ENCODE data around the gene NCKAP5. TPM values are rescaled to one million over a fixed set of nuclear protein-coding genes. Genes with fewer than 3 reads are reported as not detected.
A peak's percentile ranks its signal among the peaks of the same experiment; 100 is the strongest.

Gene NCKAP5
- total RNA-seq, 1 donor from 2014 or later, result 27.9 TPM

GRCh38 chr2:133362061-133362476 lies 206.2 kb downstream of the NCKAP5 start:
- Mint-ChIP-seq H3K27ac (ENCODE audit: unreplicated experiment) (peak overlapping the region; percentile 93), H3K27me3 (ENCODE audit: low read depth) (no peaks in the 10 kb centered on the region), H3K36me3 (ENCODE audit: low read depth) (no peaks in the 10 kb centered on the region), H3K4me1 (peaks cover 50% of the 10 kb centered on the region), H3K4me3 (peak overlapping the region; percentile 1), H3K9me3 (no peaks in the 10 kb centered on the region)
- DNase-seq (ENCODE audit: low read depth, low spot score), result no peak
- TF ChIP-seq CTCF (conservative IDR thresholded peaks at IDR 0.05), result no peak

GRCh38 chr2:133360882-133361281 lies 207.4 kb downstream of the NCKAP5 start:
- peaks cover 46% of the 10 kb centered on the region for H3K4me1 Mint-ChIP-seq
- DNase-seq (ENCODE audit: low read depth, low spot score), result no peak
- peak overlapping the region; percentile 10 for H3K27ac Mint-ChIP-seq (ENCODE audit: unreplicated experiment)
- H3K27me3 Mint-ChIP-seq (ENCODE audit: low read depth), result no peaks in the 10 kb centered on the region
- no peaks in the 10 kb centered on the region for H3K36me3 Mint-ChIP-seq (ENCODE audit: low read depth)
- no peaks in the 10 kb centered on the region for H3K9me3 Mint-ChIP-seq
- H3K4me3 Mint-ChIP-seq, result no peak overlapping the region
- no peak for TF ChIP-seq CTCF (conservative IDR thresholded peaks at IDR 0.05)

GRCh38 chr2:133360190-133360589 lies 208.1 kb downstream of the NCKAP5 start:
- no peak for DNase-seq (ENCODE audit: low read depth, low spot score)
- no peaks in the 10 kb centered on the region for H3K27me3 Mint-ChIP-seq (ENCODE audit: low read depth)
- H3K36me3 Mint-ChIP-seq (ENCODE audit: low read depth), result no peaks in the 10 kb centered on the region
- no peak overlapping the region for H3K4me3 Mint-ChIP-seq
- no peak for TF ChIP-seq CTCF (conservative IDR thresholded peaks at IDR 0.05)
- no peak overlapping the region for H3K27ac Mint-ChIP-seq (ENCODE audit: unreplicated experiment)
- H3K4me1 Mint-ChIP-seq, result peaks cover 46% of the 10 kb centered on the region
- no peaks in the 10 kb centered on the region for H3K9me3 Mint-ChIP-seq

- no peak for DNase-seq (ENCODE audit: low read depth, low spot score)
- Mint-ChIP-seq H3K9me3 (peaks cover 3% of the 10 kb centered on the region), H3K4me3 (no peak overlapping the region), H3K36me3 (ENCODE audit: low read depth) (peaks cover 8% of the 10 kb centered on the region), H3K27ac (ENCODE audit: unreplicated experiment) (no peak overlapping the region), H3K4me1 (no peaks in the 10 kb centered on the region), H3K27me3 (ENCODE audit: low read depth) (no peaks in the 10 kb centered on the region)
- TF ChIP-seq CTCF (conservative IDR thresholded peaks at IDR 0.05), result no peak
Measured at GRCh38 chr2:133352719-133353118, 215.5 kb downstream of the NCKAP5 start.

GRCh38 chr2:133346654-133347053 lies 221.6 kb downstream of the NCKAP5 start:
- Mint-ChIP-seq H3K36me3 (ENCODE audit: low read depth) (peaks cover 10% of the 10 kb centered on the region), H3K27ac (ENCODE audit: unreplicated experiment) (no peak overlapping the region), H3K4me1 (peaks cover 26% of the 10 kb centered on the region), H3K9me3 (peaks cover 3% of the 10 kb centered on the region), H3K4me3 (no peak overlapping the region), H3K27me3 (ENCODE audit: low read depth) (no peaks in the 10 kb centered on the region)
- no peak for TF ChIP-seq CTCF (conservative IDR thresholded peaks at IDR 0.05)
- no peak for DNase-seq (ENCODE audit: low read depth, low spot score)

GRCh38 chr2:133345638-133346037 lies 222.6 kb downstream of the NCKAP5 start:
- Mint-ChIP-seq H3K4me1 (peaks cover 26% of the 10 kb centered on the region), H3K27ac (ENCODE audit: unreplicated experiment) (peak overlapping the region; percentile 5), H3K27me3 (ENCODE audit: low read depth) (no peaks in the 10 kb centered on the region), H3K36me3 (ENCODE audit: low read depth) (peaks cover 7% of the 10 kb centered on the region), H3K4me3 (no peak overlapping the region), H3K9me3 (peaks cover 3% of the 10 kb centered on the region)
- no peak for DNase-seq (ENCODE audit: low read depth, low spot score)
- TF ChIP-seq CTCF (conservative IDR thresholded peaks at IDR 0.05), result no peak

Data from neural crest cell (in vitro differentiated cells).